HG02840 (cell line): Measurements from ENCODE around the gene PPARA.

ENCODE experiments used
- ATAC-seq: cut with Tn5 transposase; IDR thresholded peaks from one replicate; pipeline ENCODE4 v1.9.1; 2021; ENCODE audit warnings: mild to moderate bottlenecking, moderate library complexity, moderate number of reproducible peaks; ENCODE audit not compliant: unreplicated experiment, low FRiP score

PPARA gene

DNA sequence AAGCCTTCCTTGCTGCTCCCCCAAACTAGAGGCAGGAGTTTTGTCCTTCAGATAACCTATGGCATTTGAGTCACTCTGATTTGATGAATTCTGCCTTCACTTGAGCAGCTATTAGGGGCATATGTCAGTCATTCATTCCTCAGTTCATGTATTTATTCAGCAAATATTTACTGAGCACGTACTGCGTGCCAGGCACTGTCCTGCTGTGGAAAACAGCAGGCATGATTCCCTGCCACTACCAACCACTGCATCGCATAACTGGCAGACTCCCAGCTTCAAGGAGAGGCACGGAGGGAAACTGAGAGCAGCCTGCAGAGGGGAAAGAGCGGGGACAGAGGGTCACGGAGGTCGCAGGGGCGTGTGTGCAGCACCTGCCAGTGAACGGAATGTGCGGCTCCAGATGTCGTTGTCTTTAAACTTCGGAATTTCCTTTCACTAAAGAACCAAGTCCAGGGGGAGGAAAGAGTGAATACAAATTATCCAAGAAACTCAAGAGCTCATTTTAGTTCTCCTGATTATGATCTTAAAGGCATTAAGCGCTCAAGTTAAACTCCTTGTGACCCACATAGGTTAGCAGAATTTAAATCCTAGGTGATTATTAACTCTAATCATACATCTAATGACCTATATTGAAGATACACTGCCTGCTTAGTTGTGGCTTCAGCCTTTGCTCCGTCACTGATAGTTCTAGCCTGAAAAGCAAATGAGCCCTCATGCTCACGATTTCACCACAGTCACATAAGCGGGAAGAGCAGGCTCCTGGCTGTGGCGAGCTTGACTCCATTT lies 12.6 kb downstream of the PPARA start:
- ATAC-seq: no peak

DNA sequence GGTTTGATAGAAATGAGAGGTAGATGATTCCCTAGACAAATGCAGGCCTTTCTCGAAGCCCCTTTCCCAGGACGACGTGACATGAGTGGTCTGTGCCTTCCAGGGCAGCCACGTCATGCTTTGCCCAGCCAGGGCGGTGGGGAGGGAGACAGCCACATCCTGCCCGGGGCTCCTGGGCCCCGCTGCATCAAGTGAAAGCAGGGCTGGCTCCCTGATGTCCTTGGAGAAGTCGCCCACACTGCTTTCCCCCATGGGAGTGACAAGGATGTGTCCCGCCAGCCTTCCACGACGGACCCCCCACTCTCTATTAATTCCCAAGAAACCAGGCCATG lies 13.2 kb downstream of the PPARA start:
- no peak for ATAC-seq

DNA sequence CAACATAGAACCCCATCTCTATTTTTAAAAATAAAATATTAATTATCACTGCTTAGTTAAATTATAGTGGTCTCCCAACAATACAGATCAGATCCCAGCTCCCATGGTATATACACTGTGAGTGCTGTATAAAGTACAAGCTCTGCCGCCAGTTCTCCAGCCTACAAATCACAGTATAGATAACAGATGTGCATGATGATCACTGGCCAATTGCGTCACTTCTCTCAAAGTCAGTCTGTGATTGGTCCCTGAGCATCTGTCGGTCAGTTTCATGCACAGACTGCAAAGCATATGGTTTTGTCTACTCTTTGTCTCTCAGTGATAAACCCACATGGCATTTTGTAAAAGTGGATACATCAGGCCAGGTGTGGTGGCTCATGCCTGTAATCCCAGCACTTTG lies 15.7 kb downstream of the PPARA start:
- no peak for ATAC-seq

DNA sequence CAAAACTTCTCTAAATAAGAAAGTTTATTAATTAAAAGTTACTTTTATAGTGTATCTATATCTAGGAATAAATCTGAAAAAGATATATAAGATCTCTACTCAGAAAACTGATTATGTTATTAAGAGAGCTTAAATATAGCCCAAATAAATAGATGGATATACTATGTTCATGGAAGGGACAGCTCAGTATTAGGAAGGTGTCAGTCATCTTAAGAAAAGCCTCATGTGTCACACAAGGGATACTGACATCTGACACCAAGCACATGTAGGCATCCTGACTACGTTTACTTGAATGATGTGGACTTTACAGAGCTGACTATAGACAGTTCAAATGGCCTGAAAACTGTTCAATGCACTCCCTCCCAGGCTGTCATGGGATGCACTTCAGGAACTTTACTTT lies 19.3 kb downstream of the PPARA start:
- no peak for ATAC-seq

DNA sequence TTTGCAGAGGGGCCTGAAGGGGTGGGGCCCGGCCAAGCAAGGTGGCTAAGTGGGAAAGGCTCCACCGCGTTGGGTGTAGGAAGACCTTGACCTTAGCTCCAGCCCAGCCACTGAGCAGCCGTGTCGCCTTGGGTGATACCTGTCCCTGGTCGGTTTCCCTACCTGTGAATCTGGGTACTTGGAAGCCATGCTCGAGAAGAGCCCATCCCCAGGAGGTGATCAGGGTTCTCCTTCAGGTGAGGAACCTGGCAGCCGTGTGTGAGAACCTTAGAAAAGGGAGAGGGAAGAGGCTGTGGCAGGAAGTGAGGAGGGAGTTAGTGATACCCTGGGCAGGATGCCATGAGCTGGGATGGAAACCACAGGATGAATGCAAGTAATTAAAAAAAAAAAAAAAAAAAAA lies 21.6 kb downstream of the PPARA start:
- ATAC-seq: no peak

DNA sequence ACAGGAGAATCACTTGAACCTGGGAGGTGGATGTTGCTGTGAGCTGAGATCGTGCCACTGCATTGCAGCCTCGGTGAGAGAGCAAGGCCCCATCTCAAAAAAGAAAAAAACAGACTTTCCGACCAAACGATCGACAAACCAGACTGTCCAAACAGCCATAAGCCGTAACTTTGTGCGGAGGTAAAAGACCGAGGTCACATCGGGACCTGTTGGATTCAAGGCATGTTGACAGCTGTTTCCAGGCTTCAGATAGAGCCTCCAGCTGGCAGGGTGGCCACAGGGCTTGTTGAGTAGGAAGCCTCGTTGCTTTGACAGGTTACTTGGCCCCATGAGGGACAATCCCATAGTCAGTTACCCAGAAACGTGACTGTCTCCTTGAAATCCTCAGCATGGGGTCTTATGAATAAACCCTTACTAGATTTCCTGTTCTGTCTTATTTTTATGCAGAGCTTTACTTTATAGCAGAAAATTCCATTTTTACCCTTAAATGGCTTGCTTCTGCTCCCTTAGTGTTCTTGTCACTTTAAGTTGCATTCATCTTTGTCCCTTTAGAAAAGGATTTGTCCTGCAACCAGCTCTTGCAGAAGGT lies 22.3 kb downstream of the PPARA start:
- ATAC-seq: no peak

DNA sequence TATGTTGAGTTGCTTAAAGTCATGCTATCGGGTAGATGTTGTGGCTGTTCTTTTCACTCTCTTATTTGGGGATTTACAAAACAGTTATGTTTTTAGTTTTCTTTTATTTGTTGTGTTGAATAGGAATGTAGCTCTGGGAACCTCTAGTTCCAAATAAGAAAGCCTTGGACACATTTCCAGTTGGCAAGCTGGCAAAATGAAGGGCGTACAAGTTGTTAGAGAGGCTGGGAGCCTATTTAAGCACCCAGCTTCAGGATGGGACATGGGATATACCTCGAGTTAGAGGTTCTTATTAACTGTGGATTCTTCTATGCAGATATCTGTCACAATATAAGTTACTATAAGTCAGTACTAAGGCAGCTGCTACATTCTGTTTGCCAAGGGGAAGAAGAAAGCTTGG lies 22.8 kb downstream of the PPARA start:
- ATAC-seq: no peak

DNA sequence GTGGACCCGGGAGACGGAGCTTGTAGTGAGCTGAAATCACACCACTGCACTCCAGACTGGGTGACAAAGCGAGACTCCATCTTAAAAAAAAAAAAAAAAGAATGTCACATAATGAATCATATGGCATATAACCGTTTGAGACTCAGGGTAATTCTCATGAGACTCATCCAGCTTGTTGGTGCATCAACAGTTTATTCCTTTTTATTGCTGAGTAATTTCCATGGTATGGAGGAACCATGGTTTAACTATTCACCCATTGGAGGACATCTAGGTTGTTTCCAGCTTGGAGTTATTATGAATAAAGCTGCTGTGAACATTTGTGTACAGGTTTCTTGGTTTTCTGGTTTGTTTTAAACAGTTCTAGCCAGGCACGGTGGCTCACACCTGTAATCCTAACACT lies 25.3 kb downstream of the PPARA start:
- ATAC-seq: no peak

DNA sequence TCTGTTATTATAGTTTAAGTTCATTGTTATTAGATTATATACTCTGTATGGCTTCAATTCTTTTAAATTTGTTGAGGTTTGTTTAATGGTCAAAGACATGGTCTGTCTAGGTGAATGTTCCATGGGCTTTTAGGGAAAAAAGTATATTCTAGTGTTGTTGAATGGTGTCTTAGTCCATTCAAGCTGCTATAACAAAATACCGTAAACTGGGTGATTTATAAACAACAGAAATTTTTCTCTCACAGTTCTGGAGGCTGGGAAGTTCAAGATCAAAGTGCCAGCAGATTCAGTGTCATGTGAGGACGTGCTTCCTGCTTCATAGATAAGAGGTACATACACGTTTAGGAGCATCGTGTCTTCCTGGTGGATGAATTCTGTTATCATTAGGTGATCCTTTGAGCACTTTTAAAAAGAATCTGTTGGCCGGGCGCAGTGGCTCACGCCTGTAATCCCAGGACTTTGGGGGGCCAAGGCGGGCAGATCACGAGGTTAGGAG lies 26.2 kb downstream of the PPARA start:
- ATAC-seq: no peak

DNA sequence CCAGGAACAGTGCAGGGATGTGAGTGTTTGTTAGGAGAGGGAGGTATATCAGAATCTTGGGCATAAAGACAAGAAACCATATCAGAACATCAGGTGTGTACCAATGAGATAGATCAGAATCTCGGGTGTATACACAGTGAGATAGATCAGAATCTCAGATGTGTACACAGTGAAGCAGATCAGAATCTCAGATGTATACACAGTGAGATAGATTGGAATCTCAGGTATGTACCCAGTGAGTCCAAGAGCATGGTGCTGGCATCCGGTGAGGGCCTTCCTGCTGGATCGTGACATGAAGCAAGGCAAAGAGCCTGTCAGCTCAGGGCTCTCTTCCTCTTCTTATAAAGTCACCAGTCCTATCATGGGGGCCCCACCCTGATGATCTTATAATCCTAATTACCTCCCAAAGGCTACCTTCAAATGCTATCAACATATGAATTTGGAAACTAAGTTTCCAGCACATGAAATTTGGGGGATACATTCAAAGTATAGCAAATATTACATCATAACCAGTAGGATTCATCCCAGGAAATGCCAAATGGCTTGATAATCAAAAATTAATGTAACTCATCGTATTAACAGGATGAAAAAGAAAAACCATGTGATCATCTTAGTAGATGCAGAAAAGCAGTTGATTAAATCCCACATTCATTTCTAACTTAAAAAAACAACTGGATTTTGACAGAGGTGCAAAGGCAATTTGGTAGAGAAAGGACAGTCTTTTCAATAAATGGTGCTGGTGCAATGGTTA lies 28.6 kb downstream of the PPARA start:
- ATAC-seq: no peak

DNA sequence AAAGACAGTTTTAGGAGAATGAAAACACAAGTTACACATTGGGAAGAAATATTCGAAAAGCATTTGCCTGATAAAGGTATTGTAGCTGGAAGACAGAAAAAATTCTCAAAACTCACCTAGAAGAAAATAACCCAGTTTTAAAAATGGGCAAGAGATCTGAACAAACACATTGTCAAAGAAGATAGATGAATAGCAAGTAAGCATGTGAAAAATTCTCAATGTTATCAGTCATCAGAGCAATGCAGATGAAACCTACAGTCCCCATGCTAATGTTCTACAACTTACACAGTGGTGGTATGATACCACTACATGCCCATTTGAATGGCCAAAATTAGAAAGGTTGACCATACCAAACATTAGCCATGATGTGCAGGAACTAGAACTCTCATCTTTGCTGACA lies 29.4 kb downstream of the PPARA start:
- no peak for ATAC-seq

DNA sequence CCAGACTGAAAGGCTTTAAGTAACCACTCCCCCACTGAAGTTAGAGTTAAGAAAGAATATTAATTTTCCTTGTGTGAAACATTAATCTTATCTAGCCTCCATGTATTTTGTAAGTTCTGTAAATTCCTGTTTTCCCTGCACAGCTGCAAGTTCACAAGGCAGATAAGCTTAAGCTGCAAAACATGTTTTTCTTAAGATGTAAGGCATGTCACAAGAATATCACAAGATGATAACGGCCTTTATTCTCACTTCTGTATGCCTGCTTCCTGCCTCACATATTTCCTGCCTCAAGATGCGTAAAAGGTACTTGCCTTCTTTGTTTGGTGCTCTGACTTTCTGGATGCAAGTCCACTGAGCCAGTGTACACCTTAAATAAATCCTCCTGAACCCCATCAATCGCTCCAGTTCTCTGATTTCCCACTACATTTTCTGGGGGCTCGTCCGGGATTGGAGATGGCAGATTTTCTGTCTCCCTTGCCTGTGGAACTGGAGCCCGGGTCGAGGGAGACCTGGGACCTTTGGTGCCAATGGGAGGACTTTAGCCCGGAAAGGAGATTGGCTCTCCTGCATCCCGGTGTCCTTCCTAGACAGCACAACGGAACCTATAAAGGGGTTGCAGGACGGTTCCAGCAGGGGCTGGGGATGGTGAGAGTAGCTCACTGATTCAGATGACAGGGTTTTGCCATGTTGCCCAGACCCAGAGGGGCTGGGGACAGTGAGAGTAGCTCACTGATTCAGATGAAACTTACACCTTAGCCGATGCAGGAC lies 30.2 kb downstream of the PPARA start:
- ATAC-seq: no peak

DNA sequence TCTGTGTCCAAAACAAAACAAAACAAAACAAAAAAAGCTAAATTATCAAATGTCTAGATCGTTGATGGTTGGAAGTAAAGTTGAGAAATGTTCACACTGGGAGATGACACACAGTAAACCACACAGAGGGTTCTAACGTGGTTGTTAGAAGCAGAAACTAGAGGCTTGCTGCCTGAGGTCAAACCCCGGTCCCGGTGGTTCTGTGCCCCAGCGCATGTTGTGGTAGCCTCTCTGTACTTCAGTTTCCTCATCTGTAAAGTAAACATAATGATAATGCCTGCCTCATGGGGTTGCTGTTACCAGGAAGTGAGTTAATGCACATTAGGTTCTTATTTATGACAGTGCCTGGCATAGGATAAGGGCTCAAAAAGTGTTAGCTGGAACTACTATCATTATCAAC lies 33.4 kb downstream of the PPARA start:
- ATAC-seq: no peak

DNA sequence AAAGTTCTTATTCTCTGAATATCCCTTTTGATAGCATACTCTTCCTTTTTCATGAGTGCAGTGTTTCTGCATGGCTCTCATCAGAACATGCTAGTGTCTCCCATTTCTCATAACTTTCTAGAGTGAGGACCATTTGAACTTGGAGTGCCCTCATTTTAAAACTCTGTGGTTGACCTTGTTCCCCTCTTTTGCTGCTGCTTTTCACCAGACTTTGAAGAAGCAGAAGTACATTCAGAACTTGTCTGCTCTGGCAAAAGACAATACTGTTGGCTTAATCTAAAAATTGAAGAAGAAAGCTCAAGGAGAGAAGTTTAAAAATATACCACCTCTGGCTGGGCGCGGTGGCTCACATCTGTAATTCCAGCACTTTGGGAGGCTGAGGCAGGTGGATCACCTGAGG lies 35.0 kb downstream of the PPARA start:
- no peak for ATAC-seq

DNA sequence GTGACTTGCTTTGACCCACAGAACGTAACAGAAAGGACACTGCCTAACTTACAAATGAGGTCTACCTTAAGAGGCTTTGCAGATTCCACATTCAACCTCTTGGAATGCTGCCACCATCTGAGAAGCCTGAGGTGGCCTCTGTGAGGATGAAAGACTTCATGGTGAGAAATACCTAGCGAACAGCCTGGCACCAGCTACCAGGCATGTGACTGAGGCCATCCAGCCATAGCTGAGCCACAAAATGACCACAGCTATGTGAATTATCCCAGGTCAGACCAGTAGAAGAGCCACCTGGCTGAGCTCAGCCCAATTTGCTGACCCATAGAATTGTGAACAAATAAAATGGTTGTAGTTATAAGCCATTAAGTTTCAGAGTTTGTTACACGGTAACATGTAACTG lies 37.5 kb downstream of the PPARA start:
- ATAC-seq: no peak

DNA sequence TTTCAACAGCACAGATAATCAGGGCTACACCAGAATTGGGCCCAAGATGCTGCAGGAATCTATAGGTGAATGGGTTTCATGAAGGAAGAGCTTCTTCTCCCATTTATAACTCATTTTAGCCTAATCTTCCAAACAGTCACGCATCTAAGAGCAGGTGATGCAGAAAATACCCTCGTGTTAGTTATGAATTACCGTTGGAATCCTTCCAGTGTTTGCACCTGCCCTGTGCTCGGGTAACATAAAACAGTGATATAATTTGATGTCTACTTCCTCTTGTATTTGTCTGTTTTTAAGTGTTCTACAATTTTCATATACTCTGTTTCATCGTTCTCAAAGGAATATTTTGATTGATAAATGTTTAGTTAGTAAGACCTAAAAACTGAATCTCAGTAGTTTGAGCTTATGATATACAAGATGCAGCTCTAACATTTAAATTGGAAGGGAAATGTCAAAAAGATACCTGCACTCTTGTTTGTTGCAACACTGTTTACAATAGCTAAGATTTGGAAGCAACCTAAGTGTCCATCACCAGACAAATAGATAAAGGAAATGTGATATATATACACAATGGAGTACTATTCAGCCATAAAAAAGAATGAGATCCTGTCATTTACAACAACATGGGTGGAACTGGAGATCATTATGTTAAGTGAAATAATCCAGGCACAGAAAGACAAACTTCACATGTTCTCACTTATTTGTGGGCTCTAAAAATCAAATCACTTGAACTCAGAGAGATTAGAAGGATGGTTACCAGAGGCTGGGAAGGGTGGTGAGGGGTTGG lies 42.1 kb downstream of the PPARA start:
- ATAC-seq: no peak

DNA sequence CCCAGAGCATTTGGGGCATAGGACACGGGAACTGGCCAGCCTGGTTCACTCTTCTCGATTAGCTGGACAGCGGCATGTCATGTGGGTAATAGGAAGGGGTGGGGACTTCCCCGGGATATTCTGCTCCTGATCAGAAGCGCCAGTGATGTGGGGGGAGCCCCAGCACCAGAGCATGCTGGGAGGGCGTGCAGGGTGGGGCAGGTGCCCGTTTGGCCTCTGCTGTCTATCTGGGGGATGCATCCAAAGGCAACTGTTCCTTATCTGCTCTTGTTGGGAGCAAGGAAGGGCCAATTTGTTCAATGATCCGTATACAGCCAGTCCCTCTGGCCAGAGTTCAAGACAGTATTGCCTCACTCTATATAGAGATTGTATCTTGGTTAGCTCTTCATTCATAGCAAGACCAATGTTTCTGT lies 43.6 kb downstream of the PPARA start:
- no peak for ATAC-seq

DNA sequence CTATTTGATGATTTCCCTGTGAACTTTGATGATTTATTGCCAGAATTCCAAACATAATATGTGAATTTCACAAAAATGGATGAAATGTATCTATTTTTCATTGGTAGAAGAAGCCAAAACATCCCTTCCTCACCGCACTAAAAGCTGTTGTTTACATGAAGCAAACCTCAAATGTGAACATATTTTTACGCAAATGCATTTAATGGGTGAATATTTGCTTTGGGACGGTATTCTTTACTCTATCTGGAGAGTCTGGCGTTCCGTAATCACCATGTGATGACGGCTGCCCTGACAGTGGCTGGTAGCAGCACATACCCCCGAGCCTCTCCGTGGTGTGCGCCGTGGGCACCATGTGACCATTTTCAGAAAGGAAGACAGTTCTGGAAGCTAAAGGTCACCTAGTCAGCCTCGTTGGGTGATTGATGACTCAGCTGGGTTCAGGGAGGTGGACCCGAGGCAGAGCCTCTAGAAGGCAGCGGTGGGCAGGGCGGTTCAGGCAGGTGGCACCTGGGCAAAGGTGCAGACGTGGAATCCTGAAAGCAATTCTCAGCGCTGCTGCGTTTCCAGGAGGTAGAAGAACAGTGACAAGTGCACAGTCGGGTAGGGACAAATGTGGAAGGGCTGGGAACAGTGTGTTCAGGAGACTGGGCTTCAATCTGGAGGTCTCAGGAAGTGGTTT lies 45.3 kb downstream of the PPARA start:
- no peak for ATAC-seq

DNA sequence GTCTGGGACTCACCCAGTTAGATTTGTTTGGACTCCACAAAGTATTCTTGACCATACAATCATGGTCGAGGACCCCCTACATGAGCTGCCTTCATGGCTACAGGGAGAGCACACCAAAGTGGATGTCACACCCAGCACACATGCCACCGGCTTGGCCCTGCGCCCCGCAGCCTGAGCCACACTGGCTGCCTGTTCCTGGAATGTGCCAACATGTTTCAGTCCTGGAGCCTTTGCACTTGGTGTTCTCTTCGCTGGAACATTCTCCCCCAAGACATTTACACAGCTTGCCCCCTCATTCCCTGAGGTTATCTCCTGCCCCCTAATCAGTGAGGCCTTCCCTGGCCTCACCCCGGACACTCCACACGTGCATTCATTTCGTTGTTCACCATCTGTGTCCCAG lies 46.0 kb downstream of the PPARA start:
- ATAC-seq: no peak

DNA sequence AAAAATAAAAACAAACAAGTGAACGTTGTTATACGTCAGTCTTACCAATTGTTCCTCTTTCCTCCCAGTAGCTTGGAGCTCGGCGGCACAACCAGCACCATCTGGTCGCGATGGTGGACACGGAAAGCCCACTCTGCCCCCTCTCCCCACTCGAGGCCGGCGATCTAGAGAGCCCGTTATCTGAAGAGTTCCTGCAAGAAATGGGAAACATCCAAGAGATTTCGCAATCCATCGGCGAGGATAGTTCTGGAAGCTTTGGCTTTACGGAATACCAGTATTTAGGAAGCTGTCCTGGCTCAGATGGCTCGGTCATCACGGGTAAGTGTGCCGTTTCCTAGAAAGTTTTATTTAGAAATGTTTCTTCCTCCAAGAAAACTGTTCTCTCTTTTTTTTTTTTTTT lies 47.9 kb downstream of the PPARA start:
- no peak for ATAC-seq
